ENCODE results near the gene RPL7L1.
"Not testable (repeated sequence)": the region's sequence is repeated elsewhere in the genome, so short reads cannot be mapped to it uniquely, and the experiment has no call there.

The RPL7L1 gene

GRCh38 chr6:42879372-42880239 lies at the start of gene RPL7L1:
Gene RPL7L1, plus strand, starts transcription at chr6:42879616. Its CDS starts 295 bp downstream, at chr6:42879911.
- peak; percentile 70 to 72 for DNase-seq (ENCODE audit: low read depth in 2 of 2)

- DNase-seq (ENCODE audit: low read depth in 2 of 2), result no peak
Observed at GRCh38 chr6:42831237-42831636, 48.2 kb upstream of the RPL7L1 start.

GRCh38 chr6:42834056-42834455 lies 45.4 kb upstream of the RPL7L1 start:
- no peak for DNase-seq (ENCODE audit: low read depth in 2 of 2)

GRCh38 chr6:42841844-42842584 lies 37.4 kb upstream of the RPL7L1 start:
- no peak for DNase-seq (ENCODE audit: low read depth in 2 of 2)

GRCh38 chr6:42845327-42845694 lies 34.1 kb upstream of the RPL7L1 start:
- no peak for DNase-seq (ENCODE audit: low read depth in 2 of 2)

- no peak for DNase-seq (ENCODE audit: low read depth in 2 of 2)
Observed at GRCh38 chr6:42846505-42846904, 32.9 kb upstream of the RPL7L1 start.

- no peak for DNase-seq (ENCODE audit: low read depth in 2 of 2)
Observed at GRCh38 chr6:42848700-42849099, 30.7 kb upstream of the RPL7L1 start.

- no peak for DNase-seq (ENCODE audit: low read depth in 2 of 2)
Observed at GRCh38 chr6:42851599-42851998, 27.8 kb upstream of the RPL7L1 start.

GRCh38 chr6:42860036-42860435 lies 19.4 kb upstream of the RPL7L1 start:
- DNase-seq (ENCODE audit: low read depth in 2 of 2), result no peak

- no peak for DNase-seq (ENCODE audit: low read depth in 2 of 2)
Observed at GRCh38 chr6:42860481-42860880, 18.9 kb upstream of the RPL7L1 start.

GRCh38 chr6:42864602-42865001 lies 14.8 kb upstream of the RPL7L1 start:
- no peak for DNase-seq (ENCODE audit: low read depth in 2 of 2)

- no peak for DNase-seq (ENCODE audit: low read depth in 2 of 2)
Observed at GRCh38 chr6:42870145-42870936, 9.1 kb upstream of the RPL7L1 start.

- DNase-seq (ENCODE audit: low read depth in 2 of 2), result no peak
Observed at GRCh38 chr6:42871711-42872110, 7.7 kb upstream of the RPL7L1 start.

- DNase-seq (ENCODE audit: low read depth in 2 of 2), result no peak
Observed at GRCh38 chr6:42873313-42873712, 6.1 kb upstream of the RPL7L1 start.

- no peak for DNase-seq (ENCODE audit: low read depth in 2 of 2)
Observed at GRCh38 chr6:42877695-42878094, 1.7 kb upstream of the RPL7L1 start.

GRCh38 chr6:42880240-42880817 lies 913 bp downstream of the RPL7L1 start:
- not testable (repeated sequence) for DNase-seq (ENCODE audit: low read depth in 2 of 2)

- DNase-seq (ENCODE audit: low read depth in 2 of 2), result not testable (repeated sequence)
Observed at GRCh38 chr6:42880871-42881270, 1.5 kb downstream of the RPL7L1 start.

- no peak for DNase-seq (ENCODE audit: low read depth in 2 of 2)
Observed at GRCh38 chr6:42885702-42886101, 6.3 kb downstream of the RPL7L1 start.

- DNase-seq (ENCODE audit: low read depth in 2 of 2), result not testable (repeated sequence)
Observed at GRCh38 chr6:42888201-42888600, 8.8 kb downstream of the RPL7L1 start.

- DNase-seq (ENCODE audit: low read depth in 2 of 2), result no peak
Observed at GRCh38 chr6:42889815-42890214, 10.4 kb downstream of the RPL7L1 start.

GRCh38 chr6:42890311-42891198 lies 11.1 kb downstream of the RPL7L1 start:
- peak; percentile 80 to 86 for DNase-seq (ENCODE audit: low read depth in 2 of 2)

Data from stimulated activated CD8-positive, alpha-beta memory T cell treated with anti-CD3 and anti-CD28 coated beads, Interleukin-15, amount 100 ng/mL, for 48 hours (primary cell).